Erythroblast (primary cell): Measurements from ENCODE around the gene CTSE.

Experiments used
- GATA1 ChIP-seq: IDR thresholded peaks from 2 replicates; pipeline ENCODE4 v1.6.1; 2011; ENCODE audit warnings: low read depth, mild to moderate bottlenecking, control low read depth, low read length, moderate library complexity
- POLR2A ChIP-seq: IDR thresholded peaks from 2 replicates; pipeline ENCODE4 v1.6.1; 2011; ENCODE audit warnings: mild to moderate bottlenecking, low read length

GRCh38 chr1:206025283-206025820 lies 1.7 kb upstream of the CTSE start:
- no peak for TF ChIP-seq POLR2A
- TF ChIP-seq GATA1 = no peak
